ENCODE data around the gene ATF6. TPM values are rescaled to one million over a fixed set of nuclear protein-coding genes. Genes with fewer than 3 reads are reported as not detected.

Gene ATF6
- total RNA-seq, 1 experiment from 2014 or later: 20.9 TPM

GRCh38 chr1:161721738-161722343 lies 44.3 kb upstream of the ATF6 start:
- ChIA-PET POLR2A (no interaction called here), CTCF (interaction anchor here (1.3 kb wide), 1 partner anchor 17 kb away, joined by 3 read pairs; no protein-coding TSS in a partner anchor), RAD21 (ENCODE audit: low non-redundant PET in 1 of 2, low total read pairs in 2 of 2, uncharacterized antibody in 2 of 2, unreplicated experiment in 2 of 2) (no interaction called here)
- no peak for DNase-seq (ENCODE audit: low read depth, low spot score)
- H3K27ac ChIP-seq (ENCODE audit: low read depth, low read length): no peak overlapping the region
- H2AFZ ChIP-seq (ENCODE audit: low read depth, low read length, poor library complexity, severe bottlenecking): peak overlapping the region; percentile 10
- H3K36me3 ChIP-seq (ENCODE audit: control insufficient read depth in 1 of 2, insufficient read depth in 2 of 2, low read length in 2 of 2): no peaks in the 10 kb centered on the region
- H3K9me3 ChIP-seq (ENCODE audit: control insufficient read depth in 1 of 2, insufficient read depth in 1 of 2, low read depth in 1 of 2, low read length in 2 of 2): no peaks in the 10 kb centered on the region
- peak overlapping the region in 1 of 2 experiments; percentile 8; a peak in 1 of 4 replicates for H3K4me3 ChIP-seq (replicated peaks in 1 of 2; ENCODE audit: low read depth in 1 of 2, low read length in 2 of 2)
- peaks cover 12 to 55% of the 10 kb centered on the region in 2 experiments for H3K4me1 ChIP-seq (ENCODE audit: control insufficient read depth in 1 of 2, insufficient read depth in 2 of 2, low read length in 2 of 2)
- no peaks in the 10 kb centered on the region for H3K9me2 ChIP-seq (ENCODE audit: insufficient read depth)
- TF ChIP-seq MAX (IDR thresholded peaks at IDR 0.05): 0 out of 2 replicates have a peak, but pooled peaks have one; percentile 7
- TF ChIP-seq SP1 (IDR thresholded peaks at IDR 0.05; ENCODE audit: low read depth): 0 out of 2 replicates have a peak, but pooled peaks have one; percentile 27
- peak; percentile 30; the same call in 1 of the 2 replicates for TF ChIP-seq FOSL1 (IDR thresholded peaks at IDR 0.05; ENCODE audit: low read depth)
- peak; percentile 5 for TF ChIP-seq TCF7L2 (IDR thresholded peaks at IDR 0.05; ENCODE audit: borderline replicate concordance, extremely low read depth, insufficient read depth, insufficient read length)
- peak; percentile 37; the same call in 1 of the 2 replicates for TF ChIP-seq CBX3 (IDR thresholded peaks at IDR 0.05; ENCODE audit: low read depth)
- TF ChIP-seq CEBPB (IDR thresholded peaks at IDR 0.05; ENCODE audit: low read depth): no peak
- no TSS peak for BruUV-seq (replicated peaks)
- H3K79me2 ChIP-seq (ENCODE audit: insufficient read depth, low read length): no peaks in the 10 kb centered on the region; the same call in 1 of the 2 replicates
- no peak overlapping the region for H3K9ac ChIP-seq (ENCODE audit: low read length)
- H3K27me3 ChIP-seq (ENCODE audit: insufficient read depth, low read length): no peaks in the 10 kb centered on the region
- ATAC-seq: peak; percentile 25; the same call in 1 of the 2 replicates
- no peaks in the 10 kb centered on the region for H4K20me1 ChIP-seq (ENCODE audit: insufficient read depth)
- intact Hi-C loops (cut with micrococcal nuclease): no loop called here
- H3K4me2 ChIP-seq (ENCODE audit: low read length): peak overlapping the region; percentile 59

GRCh38 chr1:161722406-161722805 lies 43.7 kb upstream of the ATF6 start:
- Histone ChIP-seq H3K27me3 (ENCODE audit: insufficient read depth, low read length) (no peaks in the 10 kb centered on the region), H3K9me3 (ENCODE audit: control insufficient read depth in 1 of 2, insufficient read depth in 1 of 2, low read depth in 1 of 2, low read length in 2 of 2) (no peaks in the 10 kb centered on the region), H3K9me2 (ENCODE audit: insufficient read depth) (no peaks in the 10 kb centered on the region), H3K27ac (ENCODE audit: low read depth, low read length) (no peak overlapping the region), H3K36me3 (ENCODE audit: control insufficient read depth in 1 of 2, insufficient read depth in 2 of 2, low read length in 2 of 2) (no peaks in the 10 kb centered on the region), H4K20me1 (ENCODE audit: insufficient read depth) (no peaks in the 10 kb centered on the region), H3K4me2 (ENCODE audit: low read length) (peak overlapping the region; percentile 59), H3K4me3 (replicated peaks in 1 of 2; ENCODE audit: low read depth in 1 of 2, low read length in 2 of 2) (no peak overlapping the region), H3K79me2 (ENCODE audit: insufficient read depth, low read length) (no peaks in the 10 kb centered on the region; the same call in 1 of the 2 replicates), H3K4me1 (ENCODE audit: control insufficient read depth in 1 of 2, insufficient read depth in 2 of 2, low read length in 2 of 2) (peaks cover 12 to 59% of the 10 kb centered on the region in 2 experiments), H2AFZ (ENCODE audit: low read depth, low read length, poor library complexity, severe bottlenecking) (peak overlapping the region; percentile 10), H3K9ac (ENCODE audit: low read length) (no peak overlapping the region)
- BruUV-seq (replicated peaks): no TSS peak
- TF ChIP-seq CTCF (IDR thresholded peaks at IDR 0.05 in 2 of 3, conservative IDR thresholded peaks at IDR 0.05 in 1 of 3; ENCODE audit: borderline replicate concordance in 1 of 3, insufficient read depth in 1 of 3, low read depth in 2 of 3, low read length in 2 of 3): no peak
- POLR2A ChIA-PET: no interaction called here
- RAD21 ChIA-PET (ENCODE audit: low non-redundant PET in 1 of 2, low total read pairs in 2 of 2, uncharacterized antibody in 2 of 2, unreplicated experiment in 2 of 2): no interaction called here
- CTCF ChIA-PET: interaction anchor here (1.3 kb wide), 1 partner anchor 16 kb away, joined by 3 read pairs; no protein-coding TSS in a partner anchor
- intact Hi-C loops (cut with micrococcal nuclease): no loop called here
- ATAC-seq (no peak), DNase-seq (ENCODE audit: low read depth, low spot score) (no peak)

Measured in HCT116 (cell line).